ENCODE results near the gene GABRP.
A peak's percentile ranks its signal among the peaks of the same experiment; 100 is the strongest.

Gene GABRP

GRCh38 chr5:170861917-170862766, 78.6 kb downstream of the GABRP start, which contains the start of gene RANBP17:
TSS of gene RANBP17 (plus strand) at chr5:170862018.
- peak; percentile 37 for DNase-seq (ENCODE audit: low spot score)

GRCh38 chr5:170863646-170864045, 80.1 kb downstream of the GABRP start:
- DNase-seq (ENCODE audit: low spot score): no peak

Measured in HuH-7.5 (cell line).